GM12878 (cell line): ENCODE data around the gene TSHZ1. TPM values are rescaled to one million over a fixed set of nuclear protein-coding genes. Genes with fewer than 3 reads are reported as not detected.

ENCODE experiments used
- ATAC-seq: fragments of 200-7000 bp; cut with Tn5 transposase; 3 replicates; pipeline ENCODE4 v1.9.1; 2020; ENCODE audit warnings: mild to moderate bottlenecking, moderate library complexity
- BruUV-seq: library from RNA; stranded (reverse); fragments of 400-500 nt; replicated peaks from 2 replicates; lab custom pipeline; 2021; lab: Mats Ljungman, UMichigan
- CTCF ChIA-PET: fragments of 300-600 bp; sonication (Branson Sonifier 250); formaldehyde crosslinking; extraction: SDS; loops from one replicate; lab custom pipeline; 2021; ENCODE audit warnings: inconsistent platforms; lab: Yijun Ruan, JAX
- POLR2A ChIA-PET: fragments of 350-600 bp; formaldehyde crosslinking; extraction: SDS; loops from one replicate; lab custom pipeline; 2021; ENCODE audit warnings: inconsistent platforms; lab: Charles Lee
- RAD21 ChIA-PET: fragments of 300-600 bp; sonication (Branson Sonifier 250); formaldehyde crosslinking; loops from one replicate; lab custom pipeline; 2023; ENCODE audit warnings: antibody characterized with exemption; ENCODE audit not compliant: unreplicated experiment; lab: Charles Lee
- SMC1A ChIA-PET: fragments of 300-600 bp; sonication (Branson Sonifier 250); formaldehyde crosslinking; loops from one replicate; lab custom pipeline; 2023; ENCODE audit not compliant: unreplicated experiment, uncharacterized antibody; lab: Charles Lee
- DNase-seq: peaks from one replicate; pipeline ENCODE4 v3.0.0-alpha.2; 2011; ENCODE audit warnings: low read depth, low spot score
- FAIRE-seq: peaks from 3 replicates; lab custom pipeline; 2011; peaks lifted over from hg19 to GRCh38; lab: Jason Lieb, UNC
- H2AFZ ChIP-seq: 2 replicates; pipeline ENCODE4 v1.6.0; 2011; ENCODE audit warnings: low read depth, low read length, control low read depth; ENCODE audit not compliant: control insufficient read depth
- H3K27ac ChIP-seq: 2 replicates; pipeline ENCODE4 v1.5.1; 2011; ENCODE audit warnings: control low read depth; ENCODE audit not compliant: control insufficient read depth, insufficient read depth
- H3K27me3 ChIP-seq, 2 experiments: replicated peaks in 1 of 2; 2 replicates each; pipeline versions ENCODE4 v1.6.0 to v1.6.1; 2011; ENCODE audit warnings: low read length in 1 of 2; ENCODE audit not compliant: control insufficient read depth in 2 of 2, insufficient read depth in 2 of 2
- H3K36me3 ChIP-seq, 2 experiments: 2 replicates each; pipeline ENCODE4 v1.5.1; 2011; ENCODE audit warnings: low read length in 1 of 2; ENCODE audit not compliant: control insufficient read depth in 2 of 2, insufficient read depth in 2 of 2
- H3K4me1 ChIP-seq: 2 replicates; pipeline ENCODE4 v1.6.1; 2011; ENCODE audit warnings: mild to moderate bottlenecking, low read length, moderate library complexity, mixed read lengths; ENCODE audit not compliant: control insufficient read depth, insufficient read depth
- H3K4me2 ChIP-seq: 2 replicates; pipeline ENCODE4 v1.6.0; 2011; ENCODE audit warnings: control low read depth; ENCODE audit not compliant: control insufficient read depth, insufficient read depth
- H3K4me3 ChIP-seq: fragments of 200-600 bp; sonication (generic); 2 replicates; pipeline ENCODE4 v1.5.1; 2016
- H3K79me2 ChIP-seq: 2 replicates; pipeline ENCODE4 v1.6.0; 2011; ENCODE audit warnings: low read length; ENCODE audit not compliant: control insufficient read depth, insufficient read depth
- H3K9ac ChIP-seq: 2 replicates; pipeline ENCODE4 v1.8.0; 2011; ENCODE audit warnings: low read length, control low read depth, mixed read lengths; ENCODE audit not compliant: control insufficient read depth, insufficient read depth
- H3K9me3 ChIP-seq: replicated peaks from 3 replicates; pipeline ENCODE4 v1.5.1; 2011; ENCODE audit warnings: mild to moderate bottlenecking, low read length; ENCODE audit not compliant: control insufficient read depth, insufficient read depth
- H4K20me1 ChIP-seq: 2 replicates; pipeline ENCODE4 v1.6.0; 2011; ENCODE audit not compliant: control insufficient read depth, insufficient read depth
- EED ChIP-seq: sonication (generic); IDR thresholded peaks from 2 replicates; pipeline ENCODE4 v1.6.1; 2016; ENCODE audit warnings: antibody characterized with exemption, low read depth
- EGR1 ChIP-seq, 2 experiments: IDR thresholded peaks; 1 replicate in 1 of 2; 2 replicates in 1 of 2; pipeline ENCODE4 v1.6.1; 2011 to 2012; ENCODE audit warnings: low read depth in 2 of 2, low read length in 2 of 2, borderline replicate concordance in 1 of 2, mild to moderate bottlenecking in 1 of 2, moderate library complexity in 1 of 2
- ESRRA ChIP-seq: IDR thresholded peaks from 2 replicates; pipeline ENCODE4 v1.6.1; 2012; ENCODE audit warnings: mild to moderate bottlenecking, low read length, improper control_type of control experiment
- JUND ChIP-seq: IDR thresholded peaks from 2 replicates; pipeline ENCODE4 v1.6.1; 2012; ENCODE audit warnings: low read depth, mild to moderate bottlenecking, low read length, improper control_type of control experiment, moderate library complexity
- MEF2B ChIP-seq: fragments of 450-650 bp; IDR thresholded peaks from 2 replicates; pipeline ENCODE4 v1.6.1; 2018; ENCODE audit warnings: mild to moderate bottlenecking, moderate library complexity; ENCODE audit not compliant: partially characterized antibody, poor library complexity, severe bottlenecking
- MYC ChIP-seq: IDR thresholded peaks from 2 replicates; pipeline ENCODE4 v1.6.1; 2011; ENCODE audit warnings: mild to moderate bottlenecking, low read length, moderate library complexity, inconsistent platforms; ENCODE audit not compliant: insufficient read depth, insufficient replicate concordance, insufficient read length, severe bottlenecking
- PAX5 ChIP-seq: IDR thresholded peaks from 2 replicates; pipeline ENCODE4 v1.6.1; 2011; ENCODE audit warnings: low read depth, low read length, borderline replicate concordance
- RCOR1 ChIP-seq: conservative IDR thresholded peaks from 2 replicates; pipeline ENCODE4 v1.6.1; 2012; ENCODE audit warnings: low read depth, low read length, improper control_type of control experiment
- SIX5 ChIP-seq: IDR thresholded peaks from 2 replicates; pipeline ENCODE4 v1.6.1; 2011; ENCODE audit warnings: mild to moderate bottlenecking, low read depth, low read length, moderate library complexity; ENCODE audit not compliant: severe bottlenecking
- SMC3 ChIP-seq: IDR thresholded peaks from 2 replicates; pipeline ENCODE4 v1.6.1; 2011; ENCODE audit warnings: low read length, improper control_type of control experiment, borderline replicate concordance
- WRNIP1 ChIP-seq: IDR thresholded peaks from 2 replicates; pipeline ENCODE4 v1.6.1; 2011; ENCODE audit warnings: low read depth, low read length, improper control_type of control experiment, borderline replicate concordance
- WGBS: methylation state at CpG from one replicate; pipeline ENCODE4 v1.1.6; 2016; ENCODE audit warnings: low lambda C conversion rate; ENCODE audit not compliant: insufficient replicate concordance, insufficient coverage; ENCODE audit errors: missing lambda C conversion rate; 5-methylcytosine and 5-hydroxymethylcytosine counted together
- in situ Hi-C: fragments of 300-500 bp; cut with MboI; formaldehyde crosslinking; loops from 9 replicates; pipeline ENCODE4 v1.14.3; 2018; ENCODE audit warnings: mixed read lengths
- intact Hi-C: fragments of 100-400 bp; cut with micrococcal nuclease; formaldehyde crosslinking; loops from one replicate; pipeline ENCODE4 v1.14.2; 2022; ENCODE audit not compliant: unreplicated experiment
- polyA plus RNA-seq, 11 experiments: library from polyadenylated mRNA; depleted of rRNA in 4 of 11; unstranded in 6 of 11; stranded (reverse) in 5 of 11; fragments of >200 nt; fragmentation: Nextera tagmentation in 4 of 11; fragmentation: Illumina TruSeq in 1 of 11; extraction: Ambion mirVana in 4 of 11; extraction: Trizol in 1 of 11; gene quantifications; 1 replicate in 1 of 11; 2 replicates in 10 of 11; pipeline versions ENCODE4 v1.2.1 to v1.2.3, GENCODE V29; 2011 to 2016; ENCODE audit warnings: inconsistent platforms in 2 of 11, missing spikeins in 2 of 11, low read depth in 1 of 11
- total RNA-seq, 4 experiments: library from RNA; depleted of rRNA in 3 of 4; stranded (reverse); fragments of >200 nt in 3 of 4; fragmentation: Illumina TruSeq in 1 of 4; extraction: Trizol in 1 of 4; gene quantifications; 2 replicates each; pipeline versions ENCODE4 v1.2.1 to v1.2.3, GENCODE V29; 2013 to 2021
- TF ChIP-seq, protein P1 (sequence below): IDR thresholded peaks from 2 replicates; pipeline ENCODE4 v1.6.1; 2012; ENCODE audit warnings: low read depth, low read length, improper control_type of control experiment
- TF ChIP-seq, protein P2 (sequence below): fragments of 450-650 bp; formaldehyde crosslinking; IDR thresholded peaks from 2 replicates; pipeline ENCODE4 v1.4.0; 2022; ENCODE audit warnings: mild to moderate bottlenecking, moderate library complexity

TSHZ1 gene
- total and polyA plus RNA-seq, 10 of the 15 experiments (the other 5 are each of a cell fraction or from before 2014, with no cell fraction given): 2.2 to 15.2 (median 5.1) TPM

DNA sequence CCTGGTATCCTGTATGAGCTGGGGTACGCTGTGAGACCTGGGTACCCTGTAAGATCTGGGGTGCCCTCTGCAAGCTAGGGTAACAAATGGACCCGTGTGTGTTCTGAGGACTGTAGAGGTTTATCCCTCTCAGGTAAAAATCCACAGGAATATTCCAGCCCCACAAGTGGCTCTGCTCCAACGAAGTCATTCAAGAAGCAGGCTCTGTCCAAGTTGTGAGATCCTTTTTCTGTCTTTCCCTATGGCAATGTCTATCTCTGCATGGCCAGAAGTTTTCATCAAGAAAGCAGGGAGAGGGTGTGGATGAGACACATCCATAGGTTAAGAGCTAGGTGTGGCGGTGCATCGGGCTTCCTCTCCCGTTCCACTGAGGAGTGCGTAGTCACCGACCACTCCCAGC is 44.7 kb upstream of the TSHZ1 start:
- DNase-seq: no peak
- in situ Hi-C loops: no loop called here
- Histone ChIP-seq H3K4me2 (no peak overlapping the region), H3K36me3 (no peaks in the 10 kb centered on the region)
- TF ChIP-seq SIX5 (no peak), JUND (no peak), EGR1 (IDR thresholded peaks at IDR 0.05; ENCODE audit: borderline replicate concordance in 1 of 2, low read depth in 2 of 2, low read length in 2 of 2) (no peak), EED (no peak), RCOR1 (no peak), ESRRA (no peak), SMC3 (no peak)
- TF ChIP-seq, all 136 proteins: peak for 0
- RAD21 ChIA-PET: interaction anchor here (1.1 to 1.6 kb wide), 2 partner anchors 170 to 513 kb away, joined by 3 to 4 read pairs; no protein-coding TSS in a partner anchor
- no peaks in the 10 kb centered on the region; a peak in 1 of 4 replicates for H3K27me3 ChIP-seq
- FAIRE-seq (no peak), ATAC-seq (no peak)
- no peak overlapping the region for H3K9ac ChIP-seq
- H3K79me2 ChIP-seq: no peaks in the 10 kb centered on the region
- H3K4me3 ChIP-seq: no peak overlapping the region
- H2AFZ ChIP-seq: no peak overlapping the region
- intact Hi-C loops: no loop called here
- H4K20me1 ChIP-seq: no peaks in the 10 kb centered on the region
- POLR2A ChIA-PET: no interaction called here
- 47% methylated on average over 8 of the region's 8 CpGs for WGBS
- CTCF ChIA-PET: no interaction called here
- no peaks in the 10 kb centered on the region for H3K4me1 ChIP-seq
- no peaks in the 10 kb centered on the region for H3K9me3 ChIP-seq
- SMC1A ChIA-PET: no interaction called here
- no peak overlapping the region for H3K27ac ChIP-seq
- no TSS peak for BruUV-seq

DNA sequence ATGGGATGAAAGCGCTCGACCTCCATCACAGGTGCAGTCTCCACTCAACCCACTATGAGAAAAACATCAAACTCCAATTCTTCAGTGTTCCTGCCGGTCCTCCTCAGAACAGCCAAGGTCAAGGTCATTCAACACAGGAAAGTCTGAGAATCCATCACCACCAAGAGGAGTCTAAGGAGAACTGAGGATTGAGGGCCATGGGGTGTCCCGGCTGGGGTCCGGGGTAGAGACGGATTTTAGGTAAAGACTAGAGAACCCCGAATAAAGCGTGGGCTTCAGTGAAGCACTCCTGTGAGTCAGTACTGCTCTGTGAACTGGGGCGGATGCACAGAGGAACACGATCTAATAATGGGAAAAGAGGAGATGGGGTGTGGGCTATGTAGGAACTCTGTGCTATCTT is 43.5 kb upstream of the TSHZ1 start:
- ChIA-PET CTCF (no interaction called here), POLR2A (no interaction called here), RAD21 (no interaction called here), SMC1A (no interaction called here)
- Histone ChIP-seq H3K4me2 (no peak overlapping the region), H3K4me1 (no peaks in the 10 kb centered on the region), H3K27ac (no peak overlapping the region), H3K9ac (no peak overlapping the region), H4K20me1 (no peaks in the 10 kb centered on the region), H3K36me3 (no peaks in the 10 kb centered on the region), H3K27me3 (no peaks in the 10 kb centered on the region), H3K9me3 (no peaks in the 10 kb centered on the region), H3K4me3 (no peak overlapping the region), H3K79me2 (no peaks in the 10 kb centered on the region), H2AFZ (no peak overlapping the region)
- DNase-seq: no peak
- no TSS peak for BruUV-seq
- in situ Hi-C loops: no loop called here
- no peak for ATAC-seq
- WGBS: 75% methylated on average over 10 of the region's 10 CpGs
- intact Hi-C loops: no loop called here
- FAIRE-seq: no peak
- TF ChIP-seq MYC (no peak), WRNIP1 (no peak), PAX5 (no peak), MEF2B (no peak)
- TF ChIP-seq, protein P1, sequence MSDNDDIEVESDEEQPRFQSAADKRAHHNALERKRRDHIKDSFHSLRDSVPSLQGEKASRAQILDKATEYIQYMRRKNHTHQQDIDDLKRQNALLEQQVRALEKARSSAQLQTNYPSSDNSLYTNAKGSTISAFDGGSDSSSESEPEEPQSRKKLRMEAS: no peak
- TF ChIP-seq, protein P2, sequence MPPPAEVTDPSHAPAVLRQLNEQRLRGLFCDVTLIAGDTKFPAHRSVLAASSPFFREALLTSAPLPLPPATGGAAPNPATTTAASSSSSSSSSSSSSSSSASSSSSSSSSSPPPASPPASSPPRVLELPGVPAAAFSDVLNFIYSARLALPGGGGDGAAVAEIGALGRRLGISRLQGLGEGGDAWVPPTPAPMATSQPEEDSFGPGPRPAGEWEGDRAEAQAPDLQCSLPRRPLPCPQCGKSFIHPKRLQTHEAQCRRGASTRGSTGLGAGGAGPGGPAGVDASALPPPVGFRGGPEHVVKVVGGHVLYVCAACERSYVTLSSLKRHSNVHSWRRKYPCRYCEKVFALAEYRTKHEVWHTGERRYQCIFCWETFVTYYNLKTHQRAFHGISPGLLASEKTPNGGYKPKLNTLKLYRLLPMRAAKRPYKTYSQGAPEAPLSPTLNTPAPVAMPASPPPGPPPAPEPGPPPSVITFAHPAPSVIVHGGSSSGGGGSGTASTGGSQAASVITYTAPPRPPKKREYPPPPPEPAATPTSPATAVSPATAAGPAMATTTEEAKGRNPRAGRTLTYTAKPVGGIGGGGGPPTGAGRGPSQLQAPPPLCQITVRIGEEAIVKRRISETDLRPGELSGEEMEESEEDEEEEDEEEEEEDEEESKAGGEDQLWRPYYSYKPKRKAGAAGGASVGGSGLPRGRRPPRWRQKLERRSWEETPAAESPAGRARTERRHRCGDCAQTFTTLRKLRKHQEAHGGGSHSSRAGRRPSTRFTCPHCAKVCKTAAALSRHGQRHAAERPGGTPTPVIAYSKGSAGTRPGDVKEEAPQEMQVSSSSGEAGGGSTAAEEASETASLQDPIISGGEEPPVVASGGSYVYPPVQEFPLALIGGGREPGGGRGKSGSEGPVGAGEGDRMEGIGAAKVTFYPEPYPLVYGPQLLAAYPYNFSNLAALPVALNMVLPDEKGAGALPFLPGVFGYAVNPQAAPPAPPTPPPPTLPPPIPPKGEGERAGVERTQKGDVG (CRISPR knock-in tag): no peak
